Uterus (tissue), 2 donors: Measurements from ENCODE around the gene TLE4.

ENCODE experiments used
- CTCF ChIP-seq, 4 experiments: fragments of 200-600 bp in 2 of 4; fragments of 450-650 bp in 2 of 4; sonication (generic) in 2 of 4; IDR thresholded peaks; one replicate each; pipeline ENCODE4 v1.5.1; 2016 to 2019; ENCODE audit warnings: antibody characterized with exemption in 4 of 4, mild to moderate bottlenecking in 2 of 4, moderate library complexity in 1 of 4
- POLR2A ChIP-seq, 2 donors: fragments of 450-650 bp; IDR thresholded peaks; one replicate each; pipeline ENCODE4 v1.6.1; 2016; ENCODE audit warnings: antibody characterized with exemption in 2 of 2, mild to moderate bottlenecking in 1 of 2, moderate library complexity in 1 of 2

- TF ChIP-seq CTCF (IDR thresholded peaks at IDR 0.05) = no peak
- TF ChIP-seq POLR2A (IDR thresholded peaks at IDR 0.05) = no peak
Measured at GRCh38 chr9:79617395-79617794, 45.6 kb downstream of the TLE4 start.
